CD8-positive, alpha-beta memory T cell (primary cell): ENCODE data around the gene GSG1L. TPM values are rescaled to one million over a fixed set of nuclear protein-coding genes. Genes with fewer than 3 reads are reported as not detected.

ENCODE experiments used
- CTCF ChIA-PET: fragments of 350-600 bp; sonication (Branson Sonifier 250); formaldehyde crosslinking; loops from one replicate; lab custom pipeline; 2021; ENCODE audit warnings: antibody characterized with exemption; lab: Charles Lee
- POLR2A ChIA-PET: fragments of 350-600 bp; sonication (Branson Sonifier 250); formaldehyde crosslinking; loops from one replicate; lab custom pipeline; 2021; ENCODE audit warnings: antibody characterized with exemption; lab: Charles Lee
- DNase-seq, 5 donors: peaks; one replicate each; pipeline versions ENCODE4 v3.0.0 to v3.0.0-alpha.2; 2020 to 2022; ENCODE audit warnings: mixed read lengths in 1 of 5
- H3K27ac ChIP-seq: one replicate; pipeline ENCODE4 v1.7.0; 2013; ENCODE audit warnings: low read depth, mild to moderate bottlenecking, low read length, moderate library complexity
- H3K27me3 ChIP-seq: 2 replicates; pipeline ENCODE4 v1.7.0; 2013; ENCODE audit warnings: low read length, mild to moderate bottlenecking; ENCODE audit not compliant: insufficient read depth, poor library complexity, severe bottlenecking
- H3K36me3 ChIP-seq: 2 replicates; pipeline ENCODE4 v1.7.0; 2013; ENCODE audit warnings: mild to moderate bottlenecking, low read length, moderate library complexity; ENCODE audit not compliant: insufficient read depth
- H3K4me1 ChIP-seq: 2 replicates; pipeline ENCODE4 v1.7.0; 2013; ENCODE audit warnings: mild to moderate bottlenecking, low read length, moderate library complexity; ENCODE audit not compliant: insufficient read depth
- H3K4me3 ChIP-seq: 2 replicates; pipeline ENCODE4 v1.7.0; 2013; ENCODE audit warnings: mild to moderate bottlenecking, low read length
- H3K9me3 ChIP-seq: 2 replicates; pipeline ENCODE4 v1.7.0; 2013; ENCODE audit warnings: mild to moderate bottlenecking, low read length
- H3K27ac Mint-ChIP-seq, 8 donors: one replicate each; pipeline ENCODE4 v1.8.0; 2020 to 2021; ENCODE audit warnings: mixed read lengths in 8 of 8, mild to moderate bottlenecking in 6 of 8, inconsistent platforms in 3 of 8, moderate library complexity in 3 of 8
- H3K27me3 Mint-ChIP-seq, 2 donors: one replicate each; pipeline ENCODE4 v1.8.0; 2020 to 2021; ENCODE audit warnings: mixed read lengths in 2 of 2, mild to moderate bottlenecking in 1 of 2, moderate library complexity in 1 of 2
- H3K36me3 Mint-ChIP-seq, 3 donors: one replicate each; pipeline ENCODE4 v1.8.0; 2020 to 2021; ENCODE audit warnings: mixed read lengths in 3 of 3, inconsistent platforms in 1 of 3, mild to moderate bottlenecking in 1 of 3
- H3K4me1 Mint-ChIP-seq, 3 donors: one replicate each; pipeline ENCODE4 v1.8.0; 2020 to 2021; ENCODE audit warnings: mixed read lengths in 3 of 3, inconsistent platforms in 1 of 3, mild to moderate bottlenecking in 1 of 3
- H3K4me3 Mint-ChIP-seq, 7 donors: one replicate each; pipeline ENCODE4 v1.8.0; 2020 to 2021; ENCODE audit warnings: mixed read lengths in 7 of 7, mild to moderate bottlenecking in 6 of 7, moderate library complexity in 4 of 7, inconsistent platforms in 2 of 7
- H3K9me3 Mint-ChIP-seq, 5 donors: one replicate each; pipeline ENCODE4 v1.8.0; 2020 to 2022; ENCODE audit warnings: mixed read lengths in 5 of 5, mild to moderate bottlenecking in 3 of 5, moderate library complexity in 2 of 5, inconsistent platforms in 1 of 5
- polyA plus RNA-seq: library from polyadenylated mRNA; unstranded; fragments of 300-500 nt; fragmentation: Illumina TruSeq; gene quantifications from one replicate; pipeline ENCODE4 v1.2.3, GENCODE V29; 2021
- total RNA-seq, 2 experiments: library from RNA; stranded (reverse); gene quantifications; one replicate each; pipeline ENCODE4 v1.2.3, GENCODE V29; 2021

The GSG1L gene
- total and polyA plus RNA-seq, 3 experiments from 2014 or later, result 0.18 TPM; not detected in 2

GRCh38 chr16:27760789-27761176 is 302.7 kb downstream of the GSG1L start:
- no peaks in the 10 kb centered on the region for H3K4me1 ChIP-seq
- H3K27ac ChIP-seq, result no peak overlapping the region
- Mint-ChIP-seq H3K4me3 (no peak overlapping the region), H3K9me3 (no peaks in the 10 kb centered on the region), H3K36me3 (peaks cover 0 to 77% (median 33%) of the 10 kb centered on the region in 3 donors), H3K27me3 (no peaks in the 10 kb centered on the region), H3K4me1 (no peaks in the 10 kb centered on the region), H3K27ac (peak overlapping the region in 2 of 8 donors; percentile 7 to 72)
- DNase-seq, result no peak
- POLR2A ChIA-PET, result no interaction called here
- CTCF ChIA-PET, result no interaction called here
- no peaks in the 10 kb centered on the region for H3K9me3 ChIP-seq
- no peaks in the 10 kb centered on the region for H3K27me3 ChIP-seq
- no peaks in the 10 kb centered on the region for H3K36me3 ChIP-seq
- no peak overlapping the region for H3K4me3 ChIP-seq

DNA sequence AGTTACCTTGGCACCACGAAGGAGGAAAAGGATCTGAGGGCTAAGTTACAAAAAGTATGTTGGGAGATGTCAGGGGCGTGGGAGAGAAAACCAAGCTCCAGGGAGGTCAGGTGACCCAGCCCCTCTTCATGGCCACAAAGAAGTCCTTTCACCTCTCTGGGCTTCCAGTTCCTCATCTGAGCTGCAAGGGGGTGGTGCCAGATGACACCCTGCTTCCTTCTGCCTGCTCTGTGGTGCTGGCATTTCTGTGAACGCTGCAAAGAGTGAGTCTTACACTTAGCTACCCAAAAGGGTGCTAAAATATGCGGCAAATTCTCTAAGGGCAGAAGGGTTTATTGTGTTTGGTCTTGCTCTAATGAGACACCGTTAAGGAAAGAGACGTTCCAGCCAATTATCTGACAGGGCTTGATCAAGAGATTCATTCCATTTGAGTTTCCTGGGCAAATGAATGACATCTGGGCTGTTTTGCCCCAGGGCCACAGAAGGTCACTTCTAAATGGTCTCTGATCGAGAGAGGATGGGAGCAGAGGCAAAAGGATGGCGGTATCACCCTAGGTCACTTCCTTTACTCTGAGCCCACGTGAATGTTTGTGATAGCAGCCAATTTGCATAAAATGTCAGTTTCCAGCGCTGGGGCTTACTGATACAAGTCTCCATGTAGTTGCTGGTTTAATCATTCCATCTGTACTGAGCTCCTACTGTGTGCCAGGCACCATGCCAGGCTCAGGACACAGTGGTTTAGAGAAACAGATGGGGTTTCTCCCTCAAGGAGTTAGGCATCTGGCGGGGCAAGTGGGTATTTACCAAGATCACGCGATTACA is 303.3 kb downstream of the GSG1L start:
- no peaks in the 10 kb centered on the region for H3K9me3 Mint-ChIP-seq
- Histone ChIP-seq H3K27me3 (no peaks in the 10 kb centered on the region), H3K4me1 (no peaks in the 10 kb centered on the region), H3K36me3 (no peaks in the 10 kb centered on the region), H3K4me3 (no peak overlapping the region), H3K27ac (no peak overlapping the region), H3K9me3 (no peaks in the 10 kb centered on the region)
- no peaks in the 10 kb centered on the region for H3K27me3 Mint-ChIP-seq
- no peaks in the 10 kb centered on the region for H3K4me1 Mint-ChIP-seq
- peak overlapping the region in 1 of 7 donors; percentile 15 for H3K4me3 Mint-ChIP-seq
- ChIA-PET POLR2A (no interaction called here), CTCF (no interaction called here)
- H3K27ac Mint-ChIP-seq, result peak overlapping the region in 2 of 8 donors; percentile 16 to 75
- H3K36me3 Mint-ChIP-seq, result peaks cover 0 to 72% (median 30%) of the 10 kb centered on the region in 3 donors
- DNase-seq, result no peak

DNA sequence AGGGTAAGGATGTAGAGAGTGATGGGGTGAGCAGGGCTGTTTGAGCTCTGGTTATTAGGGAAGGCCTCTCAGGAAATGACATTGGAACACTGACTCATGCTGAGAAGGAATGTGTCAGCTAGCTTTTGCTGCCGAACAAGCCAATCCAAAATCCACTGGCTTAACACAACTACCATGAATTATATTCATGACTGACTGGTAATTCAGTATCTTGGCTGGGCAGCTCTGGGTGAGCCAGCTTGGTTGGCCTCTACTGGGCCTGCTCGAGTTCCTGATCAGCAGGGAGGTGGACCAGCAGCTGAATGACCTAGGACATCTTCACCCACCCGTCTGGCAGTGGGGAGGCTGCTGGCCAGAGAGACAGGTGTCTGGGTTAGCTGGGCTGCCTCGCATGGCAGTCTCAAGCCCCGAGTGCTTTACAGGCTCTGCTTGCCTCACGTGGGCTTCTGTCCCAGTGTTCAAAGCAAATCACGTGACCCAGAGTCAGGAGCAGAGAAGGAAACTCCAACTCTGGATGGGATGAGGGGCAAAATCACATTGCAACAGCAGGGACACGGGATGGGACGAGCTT is 304.1 kb downstream of the GSG1L start:
- Histone ChIP-seq H3K9me3 (no peaks in the 10 kb centered on the region), H3K4me1 (no peaks in the 10 kb centered on the region), H3K36me3 (no peaks in the 10 kb centered on the region), H3K27ac (no peak overlapping the region), H3K4me3 (no peak overlapping the region), H3K27me3 (no peaks in the 10 kb centered on the region)
- Mint-ChIP-seq H3K4me1 (peaks cover 0 to 2% (median 0%) of the 10 kb centered on the region in 3 donors), H3K27ac (peak overlapping the region in 2 of 8 donors; percentile 2 to 14), H3K9me3 (no peaks in the 10 kb centered on the region), H3K36me3 (peaks cover 0 to 71% (median 33%) of the 10 kb centered on the region in 3 donors), H3K4me3 (no peak overlapping the region), H3K27me3 (no peaks in the 10 kb centered on the region)
- no peak for DNase-seq
- ChIA-PET POLR2A (no interaction called here), CTCF (no interaction called here)

DNA sequence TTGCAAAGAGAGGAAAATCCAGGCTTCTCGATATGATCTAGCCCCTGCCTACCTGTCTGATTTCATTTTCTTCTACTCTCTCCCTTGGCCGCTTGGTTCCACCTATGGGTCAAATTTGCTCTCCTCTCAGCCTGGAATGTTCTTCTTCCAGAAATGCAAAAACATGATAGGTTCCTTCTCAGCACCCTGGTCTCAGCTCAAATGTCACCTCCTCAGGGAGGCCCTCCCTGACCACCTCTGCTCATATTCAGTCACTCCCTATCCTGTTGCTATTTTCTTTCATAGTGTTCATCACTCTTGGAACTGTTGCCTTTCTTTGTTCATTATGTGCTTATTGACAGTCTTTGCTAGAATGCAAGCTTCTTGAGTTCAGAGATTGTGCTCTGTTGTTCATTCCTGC is 305.0 kb downstream of the GSG1L start:
- H3K27me3 Mint-ChIP-seq, result no peaks in the 10 kb centered on the region
- DNase-seq, result no peak
- Histone ChIP-seq H3K27ac (no peak overlapping the region), H3K36me3 (no peaks in the 10 kb centered on the region), H3K4me3 (no peak overlapping the region), H3K27me3 (no peaks in the 10 kb centered on the region), H3K4me1 (no peaks in the 10 kb centered on the region), H3K9me3 (no peaks in the 10 kb centered on the region)
- POLR2A ChIA-PET, result no interaction called here
- CTCF ChIA-PET, result no interaction called here
- H3K27ac Mint-ChIP-seq, result no peak overlapping the region
- H3K4me1 Mint-ChIP-seq, result peaks cover 0 to 2% (median 0%) of the 10 kb centered on the region in 3 donors
- H3K9me3 Mint-ChIP-seq, result no peaks in the 10 kb centered on the region
- H3K36me3 Mint-ChIP-seq, result peaks cover 0 to 70% (median 30%) of the 10 kb centered on the region in 3 donors
- no peak overlapping the region for H3K4me3 Mint-ChIP-seq

DNA sequence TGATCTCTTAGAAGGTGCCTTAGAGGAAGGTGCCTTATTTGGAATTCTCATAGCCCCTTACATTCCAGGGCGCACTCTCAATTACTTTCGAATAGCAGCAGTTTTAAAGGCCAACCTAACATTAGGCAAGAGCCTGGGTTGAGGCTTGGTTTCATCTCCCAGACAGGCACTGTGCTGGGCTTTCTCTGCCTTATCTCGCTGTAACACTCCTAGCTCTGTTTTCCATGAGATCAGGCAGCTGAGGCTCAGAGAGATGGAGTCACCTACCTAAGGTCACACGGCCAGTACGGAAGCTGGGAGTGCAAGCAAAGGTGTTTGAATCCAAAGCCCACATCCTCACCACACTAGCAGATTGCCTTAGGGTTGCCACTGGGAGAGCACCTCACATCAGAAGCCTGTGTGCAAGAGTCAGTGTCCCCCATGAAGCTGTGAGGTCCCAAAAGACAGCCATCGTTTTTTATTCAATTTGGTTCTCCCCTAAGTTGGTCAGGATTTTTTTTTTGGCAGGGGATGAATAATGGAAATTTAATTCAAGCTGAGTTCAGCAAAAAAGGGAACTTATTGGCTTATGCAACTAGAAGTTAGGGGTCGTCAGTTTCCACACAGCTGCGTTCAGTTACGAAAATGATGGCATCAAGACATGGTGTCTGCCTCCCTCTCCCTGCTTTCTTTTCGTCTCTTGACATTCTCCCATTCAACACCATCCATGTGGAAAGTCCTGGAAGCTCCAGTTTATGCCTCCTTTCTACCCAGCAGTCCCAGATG is 307.1 kb downstream of the GSG1L start:
- ChIA-PET POLR2A (no interaction called here), CTCF (no interaction called here)
- Mint-ChIP-seq H3K27me3 (no peaks in the 10 kb centered on the region), H3K36me3 (peaks cover 0 to 62% (median 30%) of the 10 kb centered on the region in 3 donors), H3K4me3 (no peak overlapping the region), H3K27ac (peak overlapping the region in 1 of 8 donors; percentile 30), H3K4me1 (peaks cover 0 to 2% (median 0%) of the 10 kb centered on the region in 3 donors), H3K9me3 (no peaks in the 10 kb centered on the region)
- no peaks in the 10 kb centered on the region for H3K9me3 ChIP-seq
- no peaks in the 10 kb centered on the region for H3K27me3 ChIP-seq
- no peak overlapping the region for H3K27ac ChIP-seq
- no peaks in the 10 kb centered on the region for H3K36me3 ChIP-seq
- DNase-seq, result no peak
- H3K4me3 ChIP-seq, result no peak overlapping the region
- no peaks in the 10 kb centered on the region for H3K4me1 ChIP-seq

DNA sequence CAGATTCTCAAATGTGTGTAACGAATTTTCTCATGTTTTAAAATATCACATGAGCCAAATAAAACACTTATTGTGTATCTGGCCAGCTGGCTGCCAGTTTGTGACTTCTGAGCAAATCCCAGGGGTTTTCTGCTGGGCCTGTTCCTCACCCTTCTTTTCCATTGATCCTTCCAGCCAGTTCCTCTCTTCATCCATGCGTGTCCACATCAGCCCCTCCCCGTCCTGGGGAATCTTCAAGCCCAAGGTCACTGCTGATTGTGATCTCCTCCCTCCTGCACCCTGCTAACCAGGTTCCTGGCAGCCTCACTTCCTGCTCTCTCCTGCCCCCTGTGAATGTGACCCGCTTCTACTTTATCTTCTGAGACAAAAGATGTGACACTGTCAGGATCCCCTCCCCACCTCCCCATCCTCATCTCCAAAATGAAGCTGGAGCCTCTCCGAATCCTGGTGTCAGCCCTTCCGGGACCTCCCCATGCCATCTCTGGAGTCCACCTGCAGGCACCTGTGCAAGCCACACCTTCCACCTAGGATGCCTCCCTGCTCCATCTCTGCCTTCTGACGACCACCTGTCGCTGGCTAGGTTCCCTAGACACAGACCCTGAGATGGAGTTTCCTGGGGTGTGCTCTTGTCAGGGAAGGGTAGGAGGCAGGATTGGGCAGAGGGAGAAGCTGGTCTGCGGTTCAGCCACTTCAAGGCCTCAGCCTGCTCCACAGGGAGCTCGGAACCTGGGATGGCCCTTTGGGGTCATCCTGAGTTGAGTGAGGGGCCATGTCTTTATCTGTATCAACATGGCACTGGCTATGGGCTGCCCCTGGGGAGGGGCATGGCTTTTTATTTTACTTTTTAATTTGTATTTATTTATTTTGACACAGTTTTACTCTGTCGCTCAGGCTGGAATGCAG is 308.5 kb downstream of the GSG1L start:
- Mint-ChIP-seq H3K27ac (peak overlapping the region in 2 of 8 donors; percentile 43 to 72), H3K4me3 (no peak overlapping the region), H3K27me3 (no peaks in the 10 kb centered on the region), H3K36me3 (peaks cover under 1 to 52% (median 27%) of the 10 kb centered on the region in 3 donors), H3K9me3 (no peaks in the 10 kb centered on the region), H3K4me1 (peaks cover 0 to 2% (median 0%) of the 10 kb centered on the region in 3 donors)
- H3K27me3 ChIP-seq, result no peaks in the 10 kb centered on the region
- no peaks in the 10 kb centered on the region for H3K9me3 ChIP-seq
- ChIA-PET CTCF (interaction anchor here (0.7 kb wide), 1 partner anchor 8 kb away, joined by 4 read pairs; no protein-coding TSS in a partner anchor), POLR2A (no interaction called here)
- no peaks in the 10 kb centered on the region for H3K4me1 ChIP-seq
- no peak overlapping the region for H3K27ac ChIP-seq
- H3K36me3 ChIP-seq, result no peaks in the 10 kb centered on the region
- H3K4me3 ChIP-seq, result no peak overlapping the region
- DNase-seq, result no peak

DNA sequence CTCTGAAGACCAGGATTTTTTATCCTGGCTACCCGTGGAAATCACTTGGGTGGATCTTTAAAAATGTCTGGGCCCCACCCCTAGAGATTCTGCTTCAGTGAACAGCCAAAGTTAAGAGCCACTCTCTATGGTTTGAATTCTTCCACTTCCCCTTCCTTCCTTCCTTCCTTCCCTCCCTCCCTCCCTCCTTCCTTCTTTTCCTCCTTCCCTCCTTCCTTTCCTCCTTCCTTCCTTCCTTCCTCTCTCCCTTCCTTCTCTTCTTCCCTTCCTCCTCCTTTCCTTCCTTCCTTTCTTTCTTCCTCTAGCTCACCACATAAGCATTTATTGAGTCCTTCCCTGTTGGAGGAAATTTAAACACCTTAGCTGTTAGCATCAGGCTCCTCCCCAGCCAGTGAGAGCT is 310.0 kb downstream of the GSG1L start:
- no peak overlapping the region for H3K4me3 Mint-ChIP-seq
- H3K27me3 ChIP-seq, result no peaks in the 10 kb centered on the region
- DNase-seq, result no peak
- no peaks in the 10 kb centered on the region for H3K36me3 ChIP-seq
- peaks cover 7% of the 10 kb centered on the region for H3K4me1 ChIP-seq
- no peaks in the 10 kb centered on the region for H3K27me3 Mint-ChIP-seq
- H3K4me3 ChIP-seq, result no peak overlapping the region
- H3K4me1 Mint-ChIP-seq, result peaks cover 5 to 6% (median 5%) of the 10 kb centered on the region in 3 donors
- peaks cover 4 to 52% (median 26%) of the 10 kb centered on the region in 3 donors for H3K36me3 Mint-ChIP-seq
- no peaks in the 10 kb centered on the region for H3K9me3 Mint-ChIP-seq
- no peak overlapping the region for H3K27ac Mint-ChIP-seq
- POLR2A ChIA-PET, result no interaction called here
- H3K9me3 ChIP-seq, result no peaks in the 10 kb centered on the region
- CTCF ChIA-PET, result no interaction called here
- H3K27ac ChIP-seq, result no peak overlapping the region
